ENCODE results near the gene FNBP1.

DNA sequence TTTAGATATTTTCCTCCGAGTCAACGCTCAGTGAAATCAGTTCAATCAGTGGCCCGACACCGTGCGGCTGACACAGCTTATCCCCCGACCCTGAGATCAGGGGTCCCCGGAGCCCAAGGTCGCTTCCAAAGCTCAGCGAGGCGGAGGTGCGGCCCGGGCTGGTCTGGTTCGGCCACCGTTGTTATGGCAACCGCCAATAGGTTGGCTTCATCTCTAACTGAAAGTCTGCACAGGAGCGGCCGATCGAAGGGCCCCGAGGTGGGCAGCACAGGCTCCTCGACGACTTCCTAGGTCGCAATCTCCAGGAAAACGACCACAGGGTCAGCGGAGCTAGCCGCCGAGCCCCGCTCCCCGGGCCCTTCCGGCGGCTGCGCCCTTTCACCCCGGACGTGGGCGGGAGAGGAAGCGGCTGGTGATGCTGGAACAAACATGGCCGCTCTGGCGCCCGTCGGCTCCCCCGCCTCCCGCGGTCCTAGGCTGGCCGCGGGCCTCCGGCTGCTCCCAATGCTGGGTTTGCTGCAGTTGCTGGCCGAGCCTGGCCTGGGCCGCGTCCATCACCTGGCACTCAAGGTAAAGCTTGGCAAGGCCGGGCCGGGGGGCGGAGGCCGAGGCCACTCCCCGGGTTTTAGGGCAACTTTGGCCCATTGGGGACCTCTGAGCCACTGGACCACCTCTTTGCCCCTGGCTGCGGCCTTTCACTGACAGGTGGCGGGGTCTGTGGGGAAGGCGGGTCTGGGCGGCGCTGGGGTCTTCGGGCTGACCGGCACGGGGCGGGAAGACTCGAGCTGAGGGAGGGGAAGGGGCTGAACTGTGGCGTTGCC lies 10.7 kb upstream of the FNBP1 start, which contains the start of gene GPR107:
- TF ChIP-seq RXRA (IDR thresholded peaks at IDR 0.05; ENCODE audit: insufficient read depth, low read depth, low read length) (no peak), EP300 (IDR thresholded peaks at IDR 0.05; ENCODE audit: borderline replicate concordance in 1 of 2, low read depth in 2 of 2, low read length in 2 of 2) (no peak), RBBP5 (IDR thresholded peaks at IDR 0.05; ENCODE audit: borderline replicate concordance, low read depth, low read length) (peak; percentile 95), EGR1 (IDR thresholded peaks at IDR 0.05; ENCODE audit: borderline replicate concordance, low read depth, low read length) (peak; percentile 96)
- TF ChIP-seq, protein P1, sequence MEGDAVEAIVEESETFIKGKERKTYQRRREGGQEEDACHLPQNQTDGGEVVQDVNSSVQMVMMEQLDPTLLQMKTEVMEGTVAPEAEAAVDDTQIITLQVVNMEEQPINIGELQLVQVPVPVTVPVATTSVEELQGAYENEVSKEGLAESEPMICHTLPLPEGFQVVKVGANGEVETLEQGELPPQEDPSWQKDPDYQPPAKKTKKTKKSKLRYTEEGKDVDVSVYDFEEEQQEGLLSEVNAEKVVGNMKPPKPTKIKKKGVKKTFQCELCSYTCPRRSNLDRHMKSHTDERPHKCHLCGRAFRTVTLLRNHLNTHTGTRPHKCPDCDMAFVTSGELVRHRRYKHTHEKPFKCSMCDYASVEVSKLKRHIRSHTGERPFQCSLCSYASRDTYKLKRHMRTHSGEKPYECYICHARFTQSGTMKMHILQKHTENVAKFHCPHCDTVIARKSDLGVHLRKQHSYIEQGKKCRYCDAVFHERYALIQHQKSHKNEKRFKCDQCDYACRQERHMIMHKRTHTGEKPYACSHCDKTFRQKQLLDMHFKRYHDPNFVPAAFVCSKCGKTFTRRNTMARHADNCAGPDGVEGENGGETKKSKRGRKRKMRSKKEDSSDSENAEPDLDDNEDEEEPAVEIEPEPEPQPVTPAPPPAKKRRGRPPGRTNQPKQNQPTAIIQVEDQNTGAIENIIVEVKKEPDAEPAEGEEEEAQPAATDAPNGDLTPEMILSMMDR (IDR thresholded peaks at IDR 0.05; ENCODE audit: control extremely low read depth in 1 of 3, insufficient read depth in 1 of 3, low read depth in 1 of 3, low read length in 3 of 3), result no peak
